ENCODE results near the gene VSIG10L. TPM values are rescaled to one million over a fixed set of nuclear protein-coding genes. Genes with fewer than 3 reads are reported as not detected.
A peak's percentile ranks its signal among the peaks of the same experiment; 100 is the strongest.

VSIG10L gene
- total RNA-seq, 2 donors from 2014 or later = 0.22 TPM; not detected in 1

DNA sequence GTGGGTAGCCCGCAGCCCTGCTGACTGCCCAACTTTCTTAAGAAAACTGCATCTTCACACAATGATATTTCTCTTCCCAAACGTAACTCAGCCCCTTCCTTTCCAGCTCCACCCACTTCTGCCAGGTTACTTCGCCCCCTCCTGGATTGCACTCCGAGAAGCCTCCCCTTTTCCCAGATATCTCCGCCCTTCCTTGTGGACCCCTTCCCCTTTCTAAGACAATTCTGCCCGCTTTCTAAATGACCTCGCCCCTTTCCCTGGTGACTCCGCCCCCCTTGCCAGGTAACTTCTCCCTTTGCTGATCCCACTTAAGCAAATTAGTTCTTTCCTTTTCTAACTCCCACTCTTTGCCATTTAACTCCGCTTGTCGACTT is 2.6 kb downstream of the VSIG10L start:
- H3K4me1 Mint-ChIP-seq = peaks cover 15% of the 10 kb centered on the region
- H3K36me3 Mint-ChIP-seq (ENCODE audit: low read depth) = peaks cover 2% of the 10 kb centered on the region
- H3K27ac Mint-ChIP-seq = peak overlapping the region; percentile 69
- no peaks in the 10 kb centered on the region for H3K9me3 ChIP-seq (ENCODE audit: control insufficient read depth, low read length, poor library complexity, severe bottlenecking)
- peak overlapping the region; percentile 96 for H3K4me3 Mint-ChIP-seq
- no peak for DNase-seq
- peak; percentile 3 for ATAC-seq
- H3K27me3 Mint-ChIP-seq = peaks cover 10% of the 10 kb centered on the region

DNA sequence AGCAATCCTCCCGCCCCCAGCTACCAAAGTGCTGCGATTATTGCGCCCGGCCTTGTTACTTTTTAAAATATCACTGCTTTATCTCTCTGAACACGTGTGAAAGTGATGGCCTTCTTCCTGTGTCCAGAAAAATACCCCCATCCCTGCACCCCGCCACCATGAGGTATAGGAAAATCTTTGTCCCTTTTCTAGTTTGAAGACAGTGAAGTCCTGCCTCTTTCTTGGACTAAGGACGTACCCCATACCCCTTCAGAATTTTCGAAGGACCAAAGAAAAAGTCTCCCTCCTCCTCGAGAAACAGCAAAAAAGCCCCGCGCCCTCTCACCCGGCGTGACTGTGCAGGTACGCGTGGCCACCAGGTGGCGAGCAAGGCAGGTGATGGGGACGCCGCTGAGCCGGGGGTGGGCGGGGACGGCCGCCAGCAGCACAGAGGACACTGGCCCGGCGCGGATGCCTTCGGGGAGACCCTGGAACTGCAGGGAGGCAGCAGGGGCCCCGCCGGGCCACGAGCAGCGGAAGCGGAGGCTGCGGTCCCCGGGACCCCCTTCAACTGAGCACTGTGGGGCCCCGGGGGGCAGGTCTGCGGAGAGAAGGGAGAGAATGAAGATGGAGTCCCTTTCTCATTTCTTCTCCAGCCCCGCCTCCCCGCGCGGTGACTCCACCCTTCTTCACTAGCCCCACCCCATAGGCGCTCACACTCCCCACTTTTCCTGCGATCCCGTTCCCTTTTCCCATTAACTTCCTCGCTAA is 3.2 kb downstream of the VSIG10L start:
- H3K36me3 Mint-ChIP-seq (ENCODE audit: low read depth) = peaks cover 2% of the 10 kb centered on the region
- DNase-seq = peak; percentile 77 to 81 (median 80)
- peaks cover 15% of the 10 kb centered on the region for H3K4me1 Mint-ChIP-seq
- peak; percentile 83 for ATAC-seq
- H3K27me3 Mint-ChIP-seq = peaks cover 11% of the 10 kb centered on the region
- peak overlapping the region; percentile 69 for H3K27ac Mint-ChIP-seq
- H3K4me3 Mint-ChIP-seq = peak overlapping the region; percentile 96
- H3K9me3 ChIP-seq (ENCODE audit: control insufficient read depth, low read length, poor library complexity, severe bottlenecking) = no peaks in the 10 kb centered on the region

DNA sequence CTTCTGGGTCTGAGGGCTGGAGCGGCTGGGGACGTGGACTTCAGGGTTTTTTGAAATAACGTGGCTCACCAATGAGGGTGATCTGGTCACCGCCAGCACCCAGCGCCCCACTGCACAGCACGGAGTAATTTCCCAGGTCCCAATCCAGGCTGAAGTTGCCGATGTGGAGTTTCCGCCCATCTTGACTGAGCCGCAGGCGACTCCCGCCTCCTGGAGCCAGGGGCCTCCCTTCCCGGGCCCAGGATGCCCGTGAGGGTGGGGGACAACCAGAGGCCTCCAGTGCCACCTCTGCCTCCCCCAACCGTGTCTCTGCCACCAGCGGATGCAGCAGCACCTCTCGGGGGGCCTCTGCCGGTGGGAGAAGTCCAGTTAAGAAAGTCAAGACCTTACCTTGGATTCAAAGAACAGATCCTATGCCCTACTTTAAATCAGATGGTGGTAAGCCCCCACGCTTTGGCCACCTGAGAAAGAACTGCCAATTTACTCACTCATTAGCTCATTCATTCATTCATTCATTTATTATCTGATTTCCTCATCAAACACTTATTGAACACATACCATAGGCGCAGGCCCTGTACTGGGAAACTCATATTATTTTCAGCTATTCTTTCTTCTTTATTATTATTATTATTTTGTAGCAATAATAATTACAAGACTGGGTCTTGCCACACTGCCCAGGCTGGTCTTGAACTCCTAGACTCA is 3.9 kb downstream of the VSIG10L start:
- Mint-ChIP-seq H3K27ac (peak overlapping the region; percentile 69), H3K4me1 (peaks cover 14% of the 10 kb centered on the region), H3K4me3 (peak overlapping the region; percentile 96), H3K27me3 (peaks cover 11% of the 10 kb centered on the region), H3K36me3 (ENCODE audit: low read depth) (peaks cover 2% of the 10 kb centered on the region)
- H3K9me3 ChIP-seq (ENCODE audit: control insufficient read depth, low read length, poor library complexity, severe bottlenecking) = no peaks in the 10 kb centered on the region
- no peak for ATAC-seq
- DNase-seq = no peak

DNA sequence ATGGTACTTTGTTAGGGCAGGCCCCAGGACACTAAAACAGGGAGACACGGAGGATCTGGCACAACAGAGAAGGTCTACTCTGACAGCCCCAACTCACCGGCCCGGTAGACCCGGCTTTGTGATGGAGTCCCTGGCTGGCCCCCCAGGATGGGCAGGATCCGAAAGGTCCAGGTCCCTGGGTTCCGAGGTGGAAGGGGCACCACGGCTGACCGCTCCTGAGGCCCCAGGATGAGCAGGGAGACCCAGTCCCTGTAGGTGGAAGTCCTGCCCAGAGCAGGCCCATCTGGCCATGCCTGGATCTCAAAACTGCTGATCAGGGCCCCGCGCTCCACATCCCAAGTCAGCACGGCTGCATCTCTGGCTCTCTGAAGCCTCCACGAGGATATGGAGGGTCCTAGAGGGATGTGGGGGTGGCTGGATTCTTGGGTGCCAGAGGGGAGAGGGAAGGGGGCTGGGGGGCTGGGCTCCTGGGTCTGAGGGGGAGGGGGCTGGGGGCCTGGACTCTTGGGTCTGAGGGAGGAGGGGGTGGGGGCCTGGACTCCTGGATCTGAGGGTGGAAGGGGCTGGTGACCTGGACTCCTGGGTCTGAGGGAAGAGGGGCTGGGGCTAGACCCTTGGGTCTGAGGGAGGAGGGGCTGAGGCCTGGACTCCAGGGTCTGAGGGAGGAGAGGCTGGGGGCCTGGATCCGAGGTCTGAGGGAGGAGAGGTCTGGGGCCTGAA is 4.6 kb downstream of the VSIG10L start:
- DNase-seq (no peak), ATAC-seq (no peak)
- no peak overlapping the region for H3K27ac Mint-ChIP-seq
- H3K4me1 Mint-ChIP-seq = peaks cover 10% of the 10 kb centered on the region
- H3K9me3 ChIP-seq (ENCODE audit: control insufficient read depth, low read length, poor library complexity, severe bottlenecking) = no peaks in the 10 kb centered on the region
- H3K4me3 Mint-ChIP-seq = no peak overlapping the region
- H3K27me3 Mint-ChIP-seq = peaks cover 11% of the 10 kb centered on the region
- peaks cover 2% of the 10 kb centered on the region for H3K36me3 Mint-ChIP-seq (ENCODE audit: low read depth)

DNA sequence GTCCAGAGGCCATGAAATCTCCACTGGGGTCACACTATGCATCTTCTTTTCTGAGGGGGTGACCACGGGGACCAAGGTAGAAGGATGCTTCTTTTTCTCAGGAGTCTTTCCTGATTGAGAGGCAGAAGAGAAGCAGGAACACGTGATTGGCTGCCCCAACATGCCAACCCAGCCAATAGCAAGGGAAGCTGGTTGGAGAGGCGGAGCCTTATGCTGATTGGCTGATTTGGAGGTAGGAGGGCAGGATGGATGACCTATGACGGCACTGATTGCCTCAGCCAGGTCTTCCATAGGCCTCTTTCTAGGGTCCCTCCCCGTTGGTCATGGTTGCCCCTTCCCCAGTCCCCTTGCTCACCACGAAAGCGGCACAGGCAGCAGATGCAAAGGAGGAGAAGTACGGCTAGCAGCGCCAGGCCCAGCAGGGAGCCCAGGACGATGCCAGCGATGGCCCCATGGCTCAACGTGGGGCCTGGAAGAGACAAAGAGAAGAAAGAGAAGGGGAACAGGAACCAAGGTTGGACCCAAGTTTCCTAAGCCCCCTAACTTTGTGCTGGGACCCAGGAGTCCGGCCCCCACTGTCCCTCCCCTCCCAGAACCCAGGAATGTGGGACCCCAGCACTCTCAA is 8.0 kb downstream of the VSIG10L start:
- H3K36me3 Mint-ChIP-seq (ENCODE audit: low read depth) = peaks cover 10% of the 10 kb centered on the region
- H3K4me3 Mint-ChIP-seq = no peak overlapping the region
- H3K9me3 ChIP-seq (ENCODE audit: control insufficient read depth, low read length, poor library complexity, severe bottlenecking) = no peaks in the 10 kb centered on the region
- ATAC-seq = no peak
- no peak overlapping the region for H3K27ac Mint-ChIP-seq
- H3K27me3 Mint-ChIP-seq = peaks cover 28% of the 10 kb centered on the region
- DNase-seq = no peak
- H3K4me1 Mint-ChIP-seq = peaks cover 4% of the 10 kb centered on the region

DNA sequence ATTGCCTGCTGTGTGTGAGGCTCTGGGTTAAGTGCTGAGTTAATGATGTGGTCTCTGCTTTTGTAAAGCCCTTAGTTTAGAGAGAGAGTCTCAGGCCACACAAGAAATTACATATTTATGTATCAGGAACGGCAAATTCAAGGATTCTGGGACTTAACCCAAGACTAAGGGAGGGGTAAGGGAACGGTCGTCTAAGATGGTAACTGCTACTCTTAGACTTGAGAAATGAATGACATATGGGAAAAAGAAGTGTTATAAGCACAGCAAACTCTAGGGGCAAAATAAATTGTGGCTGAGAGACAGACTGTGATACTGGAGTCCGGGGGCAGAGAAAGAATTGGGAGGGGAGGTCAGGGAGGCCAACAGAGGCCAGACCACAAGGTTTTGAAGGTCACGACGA is 10.2 kb downstream of the VSIG10L start:
- H3K36me3 Mint-ChIP-seq (ENCODE audit: low read depth) = peaks cover 10% of the 10 kb centered on the region
- ATAC-seq = no peak
- H3K27ac Mint-ChIP-seq = no peak overlapping the region

DNA sequence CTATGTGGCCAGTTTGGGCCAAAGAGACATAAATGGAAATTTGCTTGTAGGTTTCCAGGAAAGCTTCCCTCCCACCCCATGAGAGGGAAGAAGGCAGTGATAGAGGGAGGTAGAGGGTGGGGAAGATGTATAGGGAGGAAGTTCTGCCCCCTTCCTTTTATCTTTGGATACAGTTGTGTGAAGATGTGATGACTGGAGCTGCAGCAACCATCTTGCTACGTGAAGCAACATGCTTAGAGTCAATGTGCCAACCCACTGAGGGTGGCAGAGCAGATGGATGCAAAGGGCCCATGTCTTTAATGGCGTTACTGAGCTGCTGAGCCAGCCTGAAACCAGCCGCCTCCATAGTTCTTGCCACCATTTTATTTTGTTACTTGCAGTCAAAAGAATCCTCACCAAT is 10.7 kb downstream of the VSIG10L start:
- no peaks in the 10 kb centered on the region for H3K9me3 ChIP-seq (ENCODE audit: control insufficient read depth, low read length, poor library complexity, severe bottlenecking)
- peaks cover 7% of the 10 kb centered on the region for H3K4me1 Mint-ChIP-seq
- ATAC-seq (no peak), DNase-seq (no peak)
- H3K27me3 Mint-ChIP-seq = peaks cover 47% of the 10 kb centered on the region
- H3K36me3 Mint-ChIP-seq (ENCODE audit: low read depth) = peaks cover 10% of the 10 kb centered on the region
- H3K4me3 Mint-ChIP-seq = no peak overlapping the region
- no peak overlapping the region for H3K27ac Mint-ChIP-seq

More for the DNA sequence above, 10.2 kb downstream of the VSIG10L start:
- H3K4me3 Mint-ChIP-seq = no peak overlapping the region
- peaks cover 7% of the 10 kb centered on the region for H3K4me1 Mint-ChIP-seq
- H3K9me3 ChIP-seq (ENCODE audit: control insufficient read depth, low read length, poor library complexity, severe bottlenecking) = no peaks in the 10 kb centered on the region
- DNase-seq = no peak
- peaks cover 45% of the 10 kb centered on the region for H3K27me3 Mint-ChIP-seq

DNA sequence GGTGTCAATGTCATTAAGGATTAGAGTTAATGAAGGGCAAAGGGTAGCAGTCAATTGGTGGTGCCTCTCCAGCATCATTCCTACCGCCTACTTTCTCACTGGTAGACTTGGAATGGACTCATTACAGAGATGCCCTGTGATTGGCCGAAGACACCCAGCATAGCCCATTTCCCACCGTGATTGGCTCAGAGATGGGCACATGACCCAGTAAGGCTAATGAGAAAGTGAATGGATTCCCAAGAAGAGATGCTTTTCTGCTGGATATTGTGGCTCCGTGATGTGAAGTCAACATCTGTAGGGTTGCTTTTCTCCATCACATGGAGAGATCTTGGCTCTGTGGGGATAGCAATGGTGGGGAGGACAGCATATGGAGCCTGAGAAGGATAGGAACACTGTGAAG is 11.6 kb downstream of the VSIG10L start:
- Mint-ChIP-seq H3K27me3 (peaks cover 55% of the 10 kb centered on the region), H3K4me1 (peaks cover 7% of the 10 kb centered on the region)
- ATAC-seq = no peak

DNA sequence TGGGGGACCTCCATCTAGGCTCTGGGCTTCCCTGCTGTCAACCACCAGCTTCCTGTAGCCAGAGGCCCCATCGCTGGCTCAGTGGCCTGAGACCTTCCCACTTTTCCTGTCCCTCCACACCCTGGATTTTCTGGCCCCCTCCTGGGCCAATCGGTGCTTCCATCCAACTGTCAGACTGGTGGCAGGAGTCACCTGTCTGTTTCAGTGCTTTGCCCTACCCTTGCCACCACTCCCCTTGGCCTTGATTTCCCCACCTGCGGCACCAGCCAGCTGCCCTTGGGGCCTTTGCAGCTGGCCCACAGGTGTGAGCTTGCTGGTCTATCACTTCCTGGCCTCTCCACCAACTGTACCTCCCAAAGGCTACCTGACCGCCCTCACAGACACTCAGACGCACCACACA is 12.5 kb downstream of the VSIG10L start:
- H3K36me3 Mint-ChIP-seq (ENCODE audit: low read depth) = peaks cover 11% of the 10 kb centered on the region
- DNase-seq = no peak
- H3K4me3 Mint-ChIP-seq = no peak overlapping the region
- peaks cover 7% of the 10 kb centered on the region for H3K4me1 Mint-ChIP-seq
- H3K27ac Mint-ChIP-seq = no peak overlapping the region
- peaks cover 56% of the 10 kb centered on the region for H3K27me3 Mint-ChIP-seq
- no peaks in the 10 kb centered on the region for H3K9me3 ChIP-seq (ENCODE audit: control insufficient read depth, low read length, poor library complexity, severe bottlenecking)
- ATAC-seq = no peak

More for the DNA sequence above, 11.6 kb downstream of the VSIG10L start:
- Mint-ChIP-seq H3K36me3 (ENCODE audit: low read depth) (peaks cover 13% of the 10 kb centered on the region), H3K27ac (no peak overlapping the region), H3K4me3 (no peak overlapping the region)
- no peaks in the 10 kb centered on the region for H3K9me3 ChIP-seq (ENCODE audit: control insufficient read depth, low read length, poor library complexity, severe bottlenecking)
- no peak for DNase-seq

DNA sequence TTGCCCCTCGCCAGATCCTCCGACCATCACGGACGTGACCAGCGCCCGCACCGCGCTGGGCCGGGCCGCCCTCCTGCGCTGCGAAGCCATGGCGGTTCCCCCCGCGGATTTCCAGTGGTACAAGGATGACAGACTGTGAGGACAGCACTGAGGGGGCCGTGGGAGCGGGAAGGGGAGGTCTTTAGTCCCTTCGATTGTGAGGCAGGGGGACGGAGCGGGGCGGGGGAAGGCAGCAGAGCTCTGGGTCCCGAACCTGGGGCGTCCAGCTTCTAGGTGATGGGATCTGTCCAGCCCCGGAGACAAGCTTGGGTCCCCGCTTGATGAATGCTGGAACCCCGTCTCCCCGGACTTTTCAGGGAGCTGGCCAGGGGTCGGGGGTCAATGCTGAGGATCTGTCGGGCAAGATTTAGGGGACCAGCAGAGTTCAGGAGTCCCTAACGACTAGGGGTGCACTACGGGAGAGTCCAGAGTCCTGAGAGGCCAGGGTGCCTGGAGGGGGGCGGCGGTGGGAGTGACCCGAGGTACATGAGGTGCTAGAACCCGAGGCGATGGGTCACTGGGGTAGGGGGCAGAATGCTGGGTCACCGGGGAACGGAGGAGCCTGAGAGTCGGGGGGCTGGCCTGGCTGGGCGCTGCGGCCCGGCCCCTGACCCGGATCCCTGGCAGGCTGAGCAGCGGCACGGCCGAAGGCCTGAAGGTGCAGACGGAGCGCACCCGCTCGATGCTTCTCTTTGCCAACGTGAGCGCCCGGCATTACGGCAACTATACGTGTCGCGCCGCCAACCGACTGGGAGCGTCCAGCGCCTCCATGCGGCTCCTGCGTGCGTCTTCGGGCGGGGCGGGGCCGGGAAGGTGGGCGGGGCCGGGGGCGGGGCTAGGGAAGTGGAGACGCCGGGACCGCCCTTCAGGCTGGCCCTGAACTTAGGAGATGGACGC is 14.6 kb downstream of the VSIG10L start:
- H3K27me3 Mint-ChIP-seq = peaks cover 66% of the 10 kb centered on the region
- DNase-seq (peak; percentile 23 to 35 (median 32)), ATAC-seq (peak; percentile 73)
- no peaks in the 10 kb centered on the region for H3K9me3 ChIP-seq (ENCODE audit: control insufficient read depth, low read length, poor library complexity, severe bottlenecking)
- peaks cover 11% of the 10 kb centered on the region for H3K36me3 Mint-ChIP-seq (ENCODE audit: low read depth)
- peak overlapping the region; percentile 61 for H3K4me3 Mint-ChIP-seq
- H3K27ac Mint-ChIP-seq = no peak overlapping the region
- peaks cover 7% of the 10 kb centered on the region for H3K4me1 Mint-ChIP-seq

DNA sequence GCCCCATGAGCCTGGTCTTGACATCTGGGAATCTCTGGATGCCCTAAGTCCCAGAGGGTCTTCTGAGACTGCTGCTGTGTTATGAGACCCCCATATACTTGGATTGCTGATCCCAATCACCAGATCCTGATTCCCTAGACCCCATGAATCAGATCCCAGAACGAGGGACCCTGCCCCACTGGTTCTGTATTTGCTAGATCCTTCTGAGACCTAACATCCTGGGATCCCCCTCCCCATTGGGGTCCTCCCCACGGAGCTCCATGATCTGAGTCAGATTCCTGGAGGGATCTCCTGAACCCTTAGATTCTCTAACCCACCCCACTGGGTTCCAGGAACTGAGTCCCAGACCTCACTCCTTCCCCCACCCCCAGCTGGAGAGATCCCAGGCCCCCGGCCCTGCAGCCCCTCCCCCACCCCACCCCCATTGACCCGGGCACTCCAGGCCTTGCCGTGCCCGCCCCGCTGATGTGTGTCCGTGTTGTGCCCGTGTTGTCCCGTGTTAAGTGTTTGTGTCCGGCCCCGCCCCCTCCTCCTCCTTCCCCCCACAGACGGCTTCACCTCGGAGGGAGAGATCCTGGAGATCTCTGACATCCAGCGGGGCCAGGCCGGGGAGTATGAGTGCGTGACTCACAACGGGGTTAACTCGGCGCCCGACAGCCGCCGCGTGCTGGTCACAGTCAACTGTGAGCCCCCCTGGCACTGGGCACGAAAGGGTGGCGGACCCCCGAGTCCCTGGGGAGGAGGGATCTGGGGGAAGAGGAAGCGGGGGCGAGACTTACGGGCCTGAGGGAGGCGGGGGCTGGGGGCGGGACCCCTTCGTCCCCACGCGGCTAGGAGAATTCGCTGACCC is 15.5 kb downstream of the VSIG10L start:
- peaks cover 59% of the 10 kb centered on the region for H3K27me3 Mint-ChIP-seq
- H3K4me3 Mint-ChIP-seq = peak overlapping the region; percentile 61
- DNase-seq (no peak), ATAC-seq (no peak)
- H3K4me1 Mint-ChIP-seq = peaks cover 3% of the 10 kb centered on the region
- peaks cover 5% of the 10 kb centered on the region for H3K36me3 Mint-ChIP-seq (ENCODE audit: low read depth)
- no peaks in the 10 kb centered on the region for H3K9me3 ChIP-seq (ENCODE audit: control insufficient read depth, low read length, poor library complexity, severe bottlenecking)
- H3K27ac Mint-ChIP-seq = no peak overlapping the region
